Gastrocnemius medialis (tissue), 4 donors: ENCODE results near the gene PIAS1. TPM values are rescaled to one million over a fixed set of nuclear protein-coding genes. Genes with fewer than 3 reads are reported as not detected.

Source experiments
- ATAC-seq, 2 donors: fragments of 150-250 bp; one replicate each; pipeline ENCODE4 v1.9.1; 2016
- DNase-seq, 2 donors: peaks; one replicate each; pipeline ENCODE4 v3.0.0-alpha.2; 2019
- H3K27ac ChIP-seq, 4 donors: fragments of 200-600 bp; sonication (generic); 1 replicate in 1 of 4; 2 replicates in 3 of 4; pipeline ENCODE4 v1.5.1; 2016 to 2018; ENCODE audit warnings: mild to moderate bottlenecking in 2 of 4, moderate library complexity in 1 of 4
- H3K27me3 ChIP-seq, 3 donors: fragments of 200-600 bp; sonication (generic) in 2 of 3; 1 replicate in 1 of 3; 2 replicates in 2 of 3; pipeline versions ENCODE4 v1.5.1 to v1.6.0; 2016 to 2019; ENCODE audit warnings: mild to moderate bottlenecking in 1 of 3, moderate library complexity in 1 of 3
- H3K36me3 ChIP-seq, 2 donors: fragments of 200-600 bp; sonication (generic) in 1 of 2; one replicate each; pipeline ENCODE4 v1.5.1; 2017 to 2018
- H3K4me1 ChIP-seq, 2 donors: fragments of 200-600 bp; sonication (generic) in 1 of 2; one replicate each; pipeline ENCODE4 v1.5.1; 2016 to 2017; ENCODE audit warnings: mild to moderate bottlenecking in 2 of 2
- H3K4me3 ChIP-seq, 4 donors: fragments of 200-600 bp; sonication (generic) in 3 of 4; 1 replicate in 1 of 4; 2 replicates in 3 of 4; pipeline ENCODE4 v1.5.1; 2016 to 2019; ENCODE audit warnings: mild to moderate bottlenecking in 2 of 4
- H3K9me3 ChIP-seq, 3 donors: fragments of 200-600 bp; sonication (generic) in 2 of 3; 1 replicate in 1 of 3; 2 replicates in 2 of 3; pipeline ENCODE4 v1.5.1; 2016 to 2019
- CTCF ChIP-seq, 5 experiments: fragments of 450-650 bp in 3 of 5; fragments of 200-600 bp in 2 of 5; sonication (generic) in 2 of 5; IDR thresholded peaks in 4 of 5; conservative IDR thresholded peaks in 1 of 5; 1 replicate in 4 of 5; 2 replicates in 1 of 5; pipeline ENCODE4 v1.5.1; 2016 to 2019; ENCODE audit warnings: antibody characterized with exemption in 5 of 5, mild to moderate bottlenecking in 3 of 5, moderate library complexity in 3 of 5
- POLR2A ChIP-seq, 2 donors: fragments of 450-650 bp; IDR thresholded peaks; one replicate each; pipeline ENCODE4 v1.6.1; 2017; ENCODE audit warnings: antibody characterized with exemption in 2 of 2, mild to moderate bottlenecking in 2 of 2, moderate library complexity in 2 of 2
- in situ Hi-C, 4 donors: fragments of 200-750 bp; cut with MboI; loops; one replicate each; pipeline versions ENCODE4 v1.15.0 to v1.8.0; 2017; ENCODE audit warnings: low sequenced_read_pairs in 4 of 4
- intact Hi-C: fragments of 100-400 bp; cut with DNase I; formaldehyde crosslinking; loops from one replicate; pipeline ENCODE4 v1.15.1; 2023; ENCODE audit warnings: low total_unique reads
- total RNA-seq, 4 donors: library from RNA; depleted of rRNA; stranded (reverse); fragments of >200 nt; gene quantifications; one replicate each; pipeline versions ENCODE4 v1.1.0 to v1.2.3, GENCODE V29; 2016

Gene PIAS1
- total RNA-seq, 4 donors from 2014 or later = 16.4 to 71.9 (median 23.5) TPM

- H3K9me3 ChIP-seq = no peaks in the 10 kb centered on the region
- no peak for TF ChIP-seq POLR2A (IDR thresholded peaks at IDR 0.05)
- no peak for TF ChIP-seq CTCF (IDR thresholded peaks at IDR 0.05 in 4 of 5, conservative IDR thresholded peaks at IDR 0.05 in 1 of 5)
- intact Hi-C loops (no loop called here), in situ Hi-C loops (no loop called here)
- no peaks in the 10 kb centered on the region for H3K36me3 ChIP-seq
- H3K27ac ChIP-seq = no peak overlapping the region
- no peaks in the 10 kb centered on the region for H3K27me3 ChIP-seq
- no peak overlapping the region for H3K4me3 ChIP-seq
- no peak for DNase-seq
- no peaks in the 10 kb centered on the region for H3K4me1 ChIP-seq
- ATAC-seq = no peak
Observed at GRCh38 chr15:68045289-68046265, 8.5 kb upstream of the PIAS1 start.

DNA sequence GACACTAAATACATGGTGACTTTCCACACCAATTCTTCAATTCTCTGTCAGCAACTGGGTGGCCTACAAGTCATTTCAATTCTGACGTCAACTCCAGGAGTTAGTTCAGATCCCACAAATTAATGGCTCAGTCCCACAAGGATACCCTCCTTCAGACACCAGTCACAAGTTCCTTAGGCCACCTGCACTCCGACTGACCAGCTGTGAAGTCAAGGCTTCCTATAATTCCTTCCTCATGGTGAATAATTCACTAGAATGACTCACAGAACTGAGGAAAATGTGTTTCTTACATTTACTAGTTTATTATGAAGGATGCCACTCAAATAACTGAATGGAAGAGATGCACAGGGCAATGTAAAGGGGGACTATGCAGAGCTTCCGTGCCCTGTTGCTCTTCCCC lies 6.3 kb upstream of the PIAS1 start:
- Histone ChIP-seq H3K4me3 (no peak overlapping the region), H3K36me3 (no peaks in the 10 kb centered on the region), H3K27ac (no peak overlapping the region), H3K4me1 (no peaks in the 10 kb centered on the region), H3K27me3 (no peaks in the 10 kb centered on the region), H3K9me3 (no peaks in the 10 kb centered on the region)
- no peak for DNase-seq
- ATAC-seq = no peak
- intact Hi-C loops (no loop called here), in situ Hi-C loops (no loop called here)
- TF ChIP-seq CTCF (IDR thresholded peaks at IDR 0.05 in 4 of 5, conservative IDR thresholded peaks at IDR 0.05 in 1 of 5) (no peak), POLR2A (IDR thresholded peaks at IDR 0.05) (no peak)

- Histone ChIP-seq H3K27me3 (no peaks in the 10 kb centered on the region), H3K9me3 (no peaks in the 10 kb centered on the region), H3K4me1 (peaks cover 6 to 13% of the 10 kb centered on the region in 2 donors), H3K4me3 (no peak overlapping the region), H3K36me3 (no peaks in the 10 kb centered on the region), H3K27ac (no peak overlapping the region)
- intact Hi-C loops = loop anchor here (10.0 kb wide), 1 partner anchor 64 kb away; no protein-coding TSS in a partner anchor
- DNase-seq (no peak), ATAC-seq (no peak)
- in situ Hi-C loops = loop anchor here in 3 of 4 donors (25.0 kb wide), 1 partner anchor 189 kb away; no protein-coding TSS in a partner anchor
- no peak for TF ChIP-seq CTCF (IDR thresholded peaks at IDR 0.05 in 4 of 5, conservative IDR thresholded peaks at IDR 0.05 in 1 of 5)
Observed at GRCh38 chr15:68051109-68051508, 3.0 kb upstream of the PIAS1 start.

DNA sequence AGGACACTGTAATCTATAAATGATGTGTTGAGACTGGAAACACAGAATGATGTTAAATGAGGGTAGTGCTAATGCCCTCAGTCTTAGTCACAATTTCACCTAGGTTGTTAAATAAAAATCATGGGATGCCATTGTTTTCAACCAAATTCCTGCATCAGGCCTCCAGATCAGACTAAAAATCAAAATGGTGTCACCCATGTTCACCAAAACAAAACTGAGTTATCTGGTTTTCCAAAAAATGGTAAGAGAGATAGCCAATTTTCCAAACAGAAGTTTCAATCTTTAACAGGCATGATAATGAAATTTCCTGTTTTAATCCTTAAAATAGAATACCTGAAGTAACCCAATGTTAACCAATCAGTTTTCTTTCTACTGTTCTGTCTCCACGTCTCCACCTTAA lies 2.2 kb upstream of the PIAS1 start:
- in situ Hi-C loops = loop anchor here in 3 of 4 donors (25.0 kb wide), 1 partner anchor 190 kb away; no protein-coding TSS in a partner anchor
- no peak for DNase-seq
- no peak for ATAC-seq

More for the DNA sequence above, 2.2 kb upstream of the PIAS1 start:
- intact Hi-C loops = loop anchor here (10.0 kb wide), 1 partner anchor 63 kb away; no protein-coding TSS in a partner anchor
- Histone ChIP-seq H3K27ac (no peak overlapping the region), H3K4me3 (no peak overlapping the region), H3K4me1 (peaks cover 14 to 21% of the 10 kb centered on the region in 2 donors), H3K36me3 (no peaks in the 10 kb centered on the region), H3K9me3 (no peaks in the 10 kb centered on the region), H3K27me3 (no peaks in the 10 kb centered on the region)
- no peak for TF ChIP-seq CTCF (IDR thresholded peaks at IDR 0.05 in 4 of 5, conservative IDR thresholded peaks at IDR 0.05 in 1 of 5)
- no peak for TF ChIP-seq POLR2A (IDR thresholded peaks at IDR 0.05)
